Right lobe of liver (tissue), 6 donors: Measurements from ENCODE around the gene COL5A1. TPM values are rescaled to one million over a fixed set of nuclear protein-coding genes. Genes with fewer than 3 reads are reported as not detected.

Source experiments
- ATAC-seq, 4 donors: fragments of 200-7000 bp; cut with Tn5 transposase; one replicate each; pipeline ENCODE4 v1.9.1; 2020; ENCODE audit warnings: mild to moderate bottlenecking in 4 of 4, moderate library complexity in 4 of 4
- DNase-seq, 3 donors: peaks; one replicate each; pipeline ENCODE4 v3.0.0-alpha.2; 2020
- H3K27ac ChIP-seq, 3 donors: fragments of 200-600 bp; one replicate each; pipeline ENCODE4 v1.8.0; 2022
- H3K27me3 ChIP-seq, 2 donors: fragments of 200-600 bp; one replicate each; pipeline ENCODE4 v1.8.0; 2022
- H3K36me3 ChIP-seq, 4 donors: fragments of 200-600 bp; sonication (generic) in 1 of 4; one replicate each; pipeline versions ENCODE4 v1.5.1 to v1.8.0; 2017 to 2022; ENCODE audit warnings: control low read depth in 1 of 4
- H3K4me1 ChIP-seq, 4 donors: fragments of 200-600 bp; sonication (generic) in 1 of 4; one replicate each; pipeline versions ENCODE4 v1.5.1 to v1.8.0; 2017 to 2022; ENCODE audit warnings: control low read depth in 1 of 4
- H3K4me3 ChIP-seq, 3 donors: fragments of 200-600 bp; one replicate each; pipeline ENCODE4 v1.8.0; 2022
- H3K9me3 ChIP-seq, 4 donors: fragments of 200-600 bp; sonication (generic) in 1 of 4; one replicate each; pipeline versions ENCODE4 v1.5.1 to v1.8.0; 2017 to 2022; ENCODE audit warnings: control low read depth in 1 of 4
- POLR2A ChIP-seq: fragments of 450-650 bp; IDR thresholded peaks from one replicate; pipeline ENCODE4 v1.6.1; 2017; ENCODE audit warnings: antibody characterized with exemption, mild to moderate bottlenecking
- WGBS: methylation state at CpG from one replicate; pipeline ENCODE4 v1.1.6; 2018; ENCODE audit warnings: low coverage, low lambda C conversion rate; ENCODE audit not compliant: insufficient coverage; ENCODE audit errors: missing lambda C conversion rate; 5-methylcytosine and 5-hydroxymethylcytosine counted together
- intact Hi-C, 2 donors: fragments of 100-400 bp; cut with DNase I; formaldehyde crosslinking; loops; one replicate each; pipeline versions ENCODE4 v1.11.2 to v1.14.1; 2022
- total RNA-seq, 6 experiments: library from RNA; depleted of rRNA in 2 of 6; stranded (reverse); fragments of >200 nt in 2 of 6; fragmentation: NEBNext Ultra II Directional in 3 of 6; extraction: Animal tissue kit (Norgen Biotek cat#: 25700) in 3 of 6; gene quantifications; one replicate each; pipeline versions ENCODE4 v1.1.0 to v1.2.4, GENCODE V29; 2016 to 2023
- TF ChIP-seq, protein P1 (sequence below), 4 donors: fragments of 200-600 bp in 3 of 4; fragments of 450-650 bp in 1 of 4; IDR thresholded peaks; one replicate each; pipeline versions ENCODE4 v1.5.1 to v1.8.0; 2016 to 2022; ENCODE audit warnings: antibody characterized with exemption in 4 of 4, mild to moderate bottlenecking in 2 of 4
- donor health status: DM: no; HTN: yes; CAD: no.
- donor health status: DM: no; HTN: no; CAD: no.
- donor health status: DM: no; HTN: no; CAD: no.
- donor health status: DM: no; HTN: yes; CAD: no.
- donor health status: DM: no; HTN: yes; CAD: no.

The COL5A1 gene
- total RNA-seq, 6 experiments from 2014 or later: 1.5 to 17.0 (median 7.7) TPM

DNA sequence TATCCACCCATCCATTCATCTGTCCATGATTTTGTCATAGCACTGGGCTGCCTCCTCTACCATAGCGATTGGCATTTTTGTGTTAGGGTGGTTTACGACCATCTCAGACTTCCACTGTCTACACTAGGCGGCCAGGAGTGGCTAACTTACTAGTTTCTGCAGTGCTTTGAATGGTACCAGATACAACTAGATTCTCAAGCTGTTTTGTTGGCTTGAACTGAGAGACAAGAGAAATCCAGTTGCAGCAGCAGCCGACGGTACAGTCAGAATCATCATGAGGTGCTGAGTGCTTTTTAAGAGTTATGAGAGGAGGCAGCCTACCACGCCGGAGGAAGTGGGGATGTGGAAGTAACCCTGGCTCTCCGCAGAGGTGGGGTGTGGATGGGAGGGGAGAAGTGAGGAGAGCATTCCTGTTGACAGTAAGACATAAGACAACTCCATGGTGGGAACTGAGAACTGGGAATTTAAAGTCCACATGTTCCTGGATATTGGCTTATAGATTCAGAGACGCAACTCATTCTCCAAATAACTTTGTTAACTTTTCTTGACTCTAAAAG lies 27.9 kb downstream of the COL5A1 start:
- no peak overlapping the region for H3K27ac ChIP-seq
- H3K36me3 ChIP-seq: no peaks in the 10 kb centered on the region
- DNase-seq: peak in 1 of 3 donors; percentile 6
- 54% methylated on average over 9 of the region's 9 CpGs for WGBS
- H3K4me1 ChIP-seq: no peaks in the 10 kb centered on the region
- H3K27me3 ChIP-seq: no peaks in the 10 kb centered on the region
- intact Hi-C loops: no loop called here
- no peak for ATAC-seq
- peaks cover 0 to 6% (median 0%) of the 10 kb centered on the region in 4 donors for H3K9me3 ChIP-seq
- TF ChIP-seq, protein P1, sequence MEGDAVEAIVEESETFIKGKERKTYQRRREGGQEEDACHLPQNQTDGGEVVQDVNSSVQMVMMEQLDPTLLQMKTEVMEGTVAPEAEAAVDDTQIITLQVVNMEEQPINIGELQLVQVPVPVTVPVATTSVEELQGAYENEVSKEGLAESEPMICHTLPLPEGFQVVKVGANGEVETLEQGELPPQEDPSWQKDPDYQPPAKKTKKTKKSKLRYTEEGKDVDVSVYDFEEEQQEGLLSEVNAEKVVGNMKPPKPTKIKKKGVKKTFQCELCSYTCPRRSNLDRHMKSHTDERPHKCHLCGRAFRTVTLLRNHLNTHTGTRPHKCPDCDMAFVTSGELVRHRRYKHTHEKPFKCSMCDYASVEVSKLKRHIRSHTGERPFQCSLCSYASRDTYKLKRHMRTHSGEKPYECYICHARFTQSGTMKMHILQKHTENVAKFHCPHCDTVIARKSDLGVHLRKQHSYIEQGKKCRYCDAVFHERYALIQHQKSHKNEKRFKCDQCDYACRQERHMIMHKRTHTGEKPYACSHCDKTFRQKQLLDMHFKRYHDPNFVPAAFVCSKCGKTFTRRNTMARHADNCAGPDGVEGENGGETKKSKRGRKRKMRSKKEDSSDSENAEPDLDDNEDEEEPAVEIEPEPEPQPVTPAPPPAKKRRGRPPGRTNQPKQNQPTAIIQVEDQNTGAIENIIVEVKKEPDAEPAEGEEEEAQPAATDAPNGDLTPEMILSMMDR (IDR thresholded peaks at IDR 0.05): no peak
- no peak for TF ChIP-seq POLR2A
- no peak overlapping the region for H3K4me3 ChIP-seq

DNA sequence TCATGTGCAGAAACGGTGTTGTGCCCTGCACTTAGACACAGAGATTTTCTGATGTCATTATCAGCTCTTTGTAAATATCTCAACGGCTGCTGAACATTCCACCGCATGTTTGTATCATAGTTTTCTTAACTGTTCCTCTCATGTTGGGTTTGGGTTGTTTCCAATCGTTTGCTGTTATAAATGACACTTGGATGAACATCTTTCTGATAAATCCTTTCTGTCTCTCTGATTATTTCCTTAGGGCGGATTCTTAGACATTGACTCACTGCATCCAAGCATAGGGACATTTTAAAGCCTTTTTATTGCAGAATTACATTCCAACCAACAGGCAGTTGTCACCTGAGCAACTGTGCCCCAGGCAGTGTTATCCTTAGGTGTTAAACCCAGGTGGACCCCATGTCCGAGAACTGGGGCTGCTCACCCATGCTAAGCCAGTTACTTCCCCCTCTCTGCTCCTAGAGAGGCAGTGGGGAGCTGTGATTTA lies 28.5 kb downstream of the COL5A1 start:
- H3K36me3 ChIP-seq: no peaks in the 10 kb centered on the region
- no peaks in the 10 kb centered on the region for H3K27me3 ChIP-seq
- H3K9me3 ChIP-seq: peaks cover 0 to 6% (median 0%) of the 10 kb centered on the region in 4 donors
- H3K4me1 ChIP-seq: no peaks in the 10 kb centered on the region
- DNase-seq: no peak
- intact Hi-C loops: no loop called here
- TF ChIP-seq POLR2A: no peak
- TF ChIP-seq, protein P1 (IDR thresholded peaks at IDR 0.05): no peak
- 38% methylated on average over 6 of the region's 6 CpGs for WGBS
- no peak for ATAC-seq
- H3K27ac ChIP-seq: no peak overlapping the region
- no peak overlapping the region for H3K4me3 ChIP-seq

DNA sequence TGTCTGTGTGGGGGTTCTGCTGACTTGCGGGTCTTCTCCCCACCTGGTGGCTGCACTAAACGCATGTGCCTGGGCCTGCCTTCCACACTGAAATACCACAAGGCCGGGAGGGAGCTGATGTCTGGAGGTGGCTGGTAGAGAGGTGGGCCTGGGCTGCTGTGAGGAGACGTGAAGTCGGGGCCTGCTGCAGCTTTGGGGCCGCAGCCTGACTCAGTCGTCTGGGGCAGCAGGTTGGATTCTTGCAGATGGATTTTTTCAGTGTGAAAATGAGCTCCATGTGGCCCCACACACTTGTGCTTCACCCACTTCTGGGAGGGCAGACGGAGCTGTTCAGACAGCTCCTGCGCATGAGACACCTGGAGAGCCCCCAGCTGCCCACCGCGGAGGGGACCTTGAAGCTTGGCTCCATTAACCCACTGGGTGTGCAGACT lies 29.3 kb downstream of the COL5A1 start:
- Histone ChIP-seq H3K4me1 (no peaks in the 10 kb centered on the region), H3K36me3 (no peaks in the 10 kb centered on the region), H3K27ac (no peak overlapping the region), H3K4me3 (no peak overlapping the region), H3K27me3 (no peaks in the 10 kb centered on the region), H3K9me3 (peaks cover 0 to 6% (median 0%) of the 10 kb centered on the region in 4 donors)
- DNase-seq: peak in 1 of 3 donors; percentile 7
- TF ChIP-seq, protein P1 (IDR thresholded peaks at IDR 0.05): no peak
- TF ChIP-seq POLR2A: no peak
- no peak for ATAC-seq
- no CpG with 5 or more reads among the region's 11 CpGs for WGBS
- intact Hi-C loops: no loop called here

DNA sequence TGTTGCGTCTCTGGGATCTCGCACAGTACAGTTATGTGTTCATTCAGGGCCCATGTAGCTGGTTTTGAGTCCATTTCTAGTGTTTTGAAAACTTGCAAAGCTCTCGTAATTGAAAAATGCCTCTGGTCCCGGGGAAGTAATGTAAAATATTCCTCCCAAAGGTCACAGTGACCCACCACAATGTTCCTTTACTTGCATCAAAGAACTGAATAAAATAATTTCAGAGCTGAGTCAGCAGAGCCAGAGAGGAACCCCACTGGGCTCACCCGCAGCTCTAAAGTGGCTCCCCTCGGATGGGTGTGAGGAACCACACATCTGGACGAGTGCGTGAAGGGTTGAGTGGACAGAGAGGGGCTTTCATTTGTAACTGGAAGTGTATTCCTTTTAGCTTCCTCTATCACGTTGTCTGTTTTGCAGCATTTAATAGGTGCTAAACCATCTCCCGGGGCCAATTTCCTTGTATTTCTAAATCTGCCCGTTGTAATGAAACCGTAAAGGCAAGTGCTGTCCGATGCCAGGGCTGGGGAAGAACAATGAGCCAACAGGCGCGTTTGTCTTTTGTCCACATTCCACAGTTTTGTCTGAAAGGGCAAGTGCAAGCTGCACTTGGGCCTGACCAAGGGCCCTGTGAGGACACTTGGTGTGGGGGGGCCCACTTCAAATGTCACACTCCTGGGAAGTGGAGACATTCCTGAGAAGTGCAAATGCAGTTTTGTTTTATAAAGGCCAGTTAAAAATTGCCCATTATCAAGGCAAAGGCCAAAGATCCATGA lies 29.9 kb downstream of the COL5A1 start:
- WGBS: 61% methylated on average over 15 of the region's 15 CpGs
- intact Hi-C loops: no loop called here
- H3K27ac ChIP-seq: no peak overlapping the region
- ATAC-seq (no peak), DNase-seq (no peak)
- TF ChIP-seq, protein P1 (IDR thresholded peaks at IDR 0.05): no peak
- TF ChIP-seq POLR2A: no peak
- H3K27me3 ChIP-seq: no peaks in the 10 kb centered on the region
- H3K4me3 ChIP-seq: no peak overlapping the region
- no peaks in the 10 kb centered on the region for H3K4me1 ChIP-seq
- H3K9me3 ChIP-seq: peaks cover 0 to 6% (median 0%) of the 10 kb centered on the region in 4 donors
- no peaks in the 10 kb centered on the region for H3K36me3 ChIP-seq
